GM19395 (cell line): Measurements from ENCODE around the gene RUFY4.
A peak's percentile ranks its signal among the peaks of the same experiment; 100 is the strongest.
"Not testable (repeated sequence)": the region's sequence is repeated elsewhere in the genome, so short reads cannot be mapped to it uniquely, and the experiment has no call there.

ENCODE experiments used
- ATAC-seq: cut with Tn5 transposase; IDR thresholded peaks from one replicate; pipeline ENCODE4 v1.9.1; 2021; ENCODE audit warnings: mild to moderate bottlenecking, moderate library complexity; ENCODE audit not compliant: unreplicated experiment

Gene RUFY4

DNA sequence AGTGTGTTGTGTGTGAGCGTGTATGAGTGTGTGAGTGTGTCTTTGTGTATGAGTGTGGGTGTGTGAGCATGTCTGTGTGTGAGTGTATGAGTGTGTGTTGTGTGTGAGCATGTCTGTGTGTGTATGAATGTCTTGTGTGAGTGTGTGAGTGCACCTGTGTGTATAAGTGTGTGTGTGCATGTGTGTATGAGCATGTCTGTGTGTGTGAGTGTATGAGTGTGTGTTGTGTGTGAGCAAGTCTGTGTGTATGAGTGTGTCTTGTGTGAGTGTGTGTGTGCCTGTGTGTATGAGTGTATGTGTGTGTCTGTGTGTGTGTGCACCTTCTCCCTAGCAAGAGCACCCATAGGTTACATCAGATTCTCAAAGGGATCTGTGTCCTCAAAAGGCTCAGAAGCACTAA, 37.8 kb upstream of the RUFY4 start:
- no peak for ATAC-seq

DNA sequence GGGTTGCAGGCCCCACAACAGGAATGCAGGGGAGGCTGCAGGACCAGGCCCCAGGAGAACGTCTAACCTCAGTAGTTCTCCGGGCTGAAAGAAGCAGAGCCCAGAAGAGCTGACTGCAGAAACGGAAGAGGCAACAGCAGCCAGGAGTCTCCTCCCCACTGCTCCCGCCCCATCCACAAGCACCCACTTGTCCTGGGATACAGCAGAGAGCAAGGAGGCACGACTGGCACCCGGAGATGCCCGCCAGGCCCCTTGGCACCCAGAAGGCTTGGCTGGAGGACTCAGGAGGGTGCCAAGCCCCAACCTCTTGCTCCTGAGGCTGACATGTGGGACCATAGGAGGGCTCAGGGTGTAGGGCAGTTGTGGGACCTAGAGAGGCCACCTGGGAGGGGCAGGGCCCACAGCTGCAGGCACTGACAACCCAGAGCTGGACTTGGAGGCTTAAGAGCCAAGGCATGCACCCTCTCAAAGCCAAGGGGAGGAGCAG, 37.2 kb upstream of the RUFY4 start:
- no peak for ATAC-seq

DNA sequence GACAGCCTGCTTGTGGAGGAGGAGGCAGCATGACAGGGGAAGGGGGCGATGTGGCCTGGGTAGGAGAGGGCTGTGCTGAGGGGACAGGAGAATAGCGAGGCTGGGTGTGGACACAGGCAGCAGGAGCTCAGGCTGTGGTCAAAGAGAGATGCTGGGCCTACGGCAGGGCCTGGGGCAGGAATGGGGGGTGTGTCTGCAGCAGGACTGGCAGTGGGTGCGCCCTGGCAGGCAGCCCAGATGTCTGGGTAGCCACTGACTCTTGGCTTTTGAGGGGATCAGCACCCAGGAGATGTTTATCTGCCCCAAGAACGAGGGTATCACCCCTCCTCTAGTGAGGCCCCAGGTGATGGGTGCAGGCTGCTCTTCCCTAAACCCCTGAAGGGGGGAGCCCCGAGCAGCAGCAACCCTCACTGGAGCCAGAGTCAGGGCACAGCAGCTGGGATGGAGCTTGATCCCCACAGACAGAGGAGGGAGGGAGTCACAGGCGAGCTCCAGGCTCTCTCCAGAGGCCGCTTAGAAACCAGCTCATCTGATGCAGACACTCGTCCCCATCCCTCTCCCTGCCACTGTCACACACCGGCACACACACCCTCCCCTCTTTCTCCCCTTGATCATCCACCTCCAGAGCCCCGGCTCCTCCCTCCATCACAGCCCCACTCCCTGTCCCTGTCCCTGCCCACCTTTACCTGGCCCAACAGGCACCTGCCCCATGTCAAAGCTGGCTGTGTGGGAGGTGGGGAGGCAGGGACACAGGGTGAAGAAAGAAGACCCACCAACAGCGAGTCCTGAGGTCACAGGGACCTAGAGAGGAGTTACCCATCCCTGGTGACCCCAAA, 36.5 kb upstream of the RUFY4 start:
- ATAC-seq, result no peak

DNA sequence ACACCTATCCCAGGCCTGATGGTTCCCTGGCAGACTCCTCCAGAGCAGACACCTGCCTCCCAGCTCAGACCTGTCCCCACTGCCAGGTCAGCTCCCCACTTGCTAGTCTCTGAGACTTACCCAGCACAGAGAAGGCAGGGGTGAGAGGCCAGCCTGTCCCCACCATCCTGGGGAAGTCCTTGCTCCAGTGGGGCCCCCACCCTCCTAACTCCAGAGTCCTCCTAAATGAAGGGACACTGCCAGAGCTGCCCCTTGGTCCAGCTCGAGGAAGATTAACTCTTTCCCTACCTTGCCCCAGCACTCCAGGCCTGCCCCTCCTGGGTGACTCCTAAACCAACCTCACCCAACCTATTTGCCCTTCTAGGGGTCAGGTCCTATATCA, 35.9 kb upstream of the RUFY4 start:
- no peak for ATAC-seq

DNA sequence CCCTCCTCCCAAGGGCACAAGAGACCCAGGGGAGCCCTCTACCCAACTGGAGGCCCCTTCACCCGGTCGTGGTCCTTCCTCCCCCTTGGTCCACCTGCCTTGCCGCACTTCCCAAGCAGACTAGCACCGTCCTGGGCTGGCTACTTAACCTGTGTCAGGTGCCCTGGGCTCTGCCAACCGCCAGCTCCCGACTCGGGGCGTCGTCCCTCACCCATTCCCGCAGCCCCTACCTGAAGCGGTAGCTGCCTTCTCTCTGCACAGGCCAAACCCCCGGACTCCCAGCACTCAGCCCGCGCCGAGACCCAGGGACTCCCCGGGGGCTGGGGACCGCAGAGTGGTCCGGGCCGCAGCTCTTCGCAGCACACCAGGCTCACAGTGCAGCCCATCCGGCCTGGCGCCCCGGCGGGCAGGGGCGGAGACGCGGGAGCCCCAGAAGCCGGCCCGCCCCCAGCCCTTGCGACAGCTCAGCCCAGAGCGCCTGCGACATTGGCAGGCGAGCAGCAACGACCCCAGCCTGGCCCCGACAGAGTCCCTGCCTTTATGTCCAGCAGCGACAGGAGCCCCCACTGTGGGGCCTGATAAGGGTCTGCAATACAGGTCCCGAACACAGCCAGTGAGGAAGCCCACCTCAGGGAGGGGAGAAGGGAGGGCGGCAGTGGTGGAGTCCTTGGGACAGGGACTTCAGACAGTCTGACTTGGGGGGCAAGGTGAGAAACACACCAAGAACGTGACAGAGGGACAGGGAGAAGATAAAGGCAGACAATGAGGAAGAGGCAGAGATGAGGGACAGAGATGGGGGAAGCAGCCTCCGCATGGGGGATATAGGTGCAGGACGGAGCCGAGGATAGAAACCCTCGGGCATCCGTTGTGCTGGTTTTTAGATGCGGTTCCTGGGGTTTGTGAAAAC, 35.2 kb upstream of the RUFY4 start:
- ATAC-seq, result peak; percentile 5

DNA sequence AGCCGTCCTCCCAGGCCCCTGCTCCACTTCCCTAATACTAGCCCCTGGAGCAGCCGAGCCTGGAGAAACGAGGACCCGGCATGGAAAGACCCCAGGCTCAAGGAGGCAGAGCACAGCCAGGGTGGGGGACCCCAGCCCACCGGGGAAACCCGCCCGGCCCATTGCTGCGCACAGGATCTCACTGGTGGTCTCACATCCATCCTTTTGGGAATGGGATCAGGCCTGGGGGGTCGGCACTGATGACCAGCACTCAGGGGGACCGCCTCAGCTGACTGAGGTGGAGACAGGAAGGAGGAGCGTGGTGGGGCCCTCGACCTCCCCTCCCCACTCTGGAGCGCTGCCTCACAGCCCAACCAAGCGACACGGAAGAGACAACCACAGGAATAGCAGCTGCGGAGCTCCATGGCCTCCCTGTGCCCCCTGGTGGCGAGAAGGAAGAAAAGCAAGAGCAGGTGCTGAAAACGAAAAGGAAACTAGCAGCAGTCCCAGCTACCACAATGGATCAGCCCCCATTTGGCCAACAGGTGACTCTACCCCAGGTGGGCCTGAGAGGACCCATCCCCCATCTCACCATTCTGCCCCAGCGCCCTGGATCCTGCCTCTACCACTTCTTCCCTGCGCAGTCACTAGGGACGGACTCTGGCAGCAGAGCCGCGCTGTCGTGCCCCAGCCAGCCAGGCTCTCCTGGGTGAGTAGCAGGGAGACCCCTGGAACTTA, 34.4 kb upstream of the RUFY4 start:
- peak; percentile 85 for ATAC-seq

DNA sequence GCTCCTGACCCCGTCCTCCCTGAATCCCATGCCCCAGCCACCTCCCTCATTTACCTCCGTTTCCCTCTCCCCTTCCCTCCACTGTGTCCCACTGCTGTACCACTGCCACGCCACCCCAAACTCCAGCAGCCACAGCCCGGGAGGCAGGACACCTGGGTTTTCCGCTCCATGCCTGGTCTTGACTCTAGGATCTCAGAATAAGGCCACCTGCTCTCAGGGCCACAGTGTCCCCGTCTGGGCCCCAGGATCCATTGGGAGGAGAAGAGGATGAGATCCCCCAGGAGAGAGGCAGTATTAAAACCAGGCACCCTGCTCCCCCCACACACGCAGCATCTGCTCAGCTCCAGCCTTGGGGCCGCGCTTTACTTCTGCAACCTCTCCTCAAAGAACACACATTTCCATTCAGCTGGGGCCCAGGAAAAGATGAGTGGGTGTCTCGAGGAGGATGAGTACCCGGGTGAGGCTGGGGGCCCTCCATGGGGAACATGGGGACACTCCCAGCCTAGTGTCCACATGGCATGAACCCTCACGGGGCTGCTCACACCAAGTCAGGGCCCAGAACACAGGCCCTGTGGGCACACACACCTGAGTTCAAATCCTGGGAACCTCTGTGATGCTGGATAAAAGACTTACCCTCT, 33.5 kb upstream of the RUFY4 start:
- no peak for ATAC-seq

DNA sequence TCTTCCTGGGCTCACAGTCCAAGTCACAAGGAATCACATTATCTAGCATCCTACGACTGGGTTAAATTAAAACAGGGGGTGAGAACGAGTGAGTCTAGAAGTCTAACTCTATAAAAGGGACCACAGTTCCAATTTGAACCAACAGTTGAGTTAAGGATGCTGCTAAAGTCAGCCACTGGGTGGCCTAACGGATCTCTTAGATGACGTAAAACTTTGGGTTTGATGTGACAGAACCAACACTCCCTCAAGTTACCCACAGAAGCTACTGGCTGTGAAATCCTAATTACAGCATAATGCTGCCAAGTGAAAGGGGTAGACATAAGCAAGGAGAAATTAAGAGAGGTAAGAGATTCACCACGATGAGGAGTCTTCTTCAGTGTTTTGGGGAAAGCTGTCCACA, 32.7 kb upstream of the RUFY4 start:
- no peak for ATAC-seq

DNA sequence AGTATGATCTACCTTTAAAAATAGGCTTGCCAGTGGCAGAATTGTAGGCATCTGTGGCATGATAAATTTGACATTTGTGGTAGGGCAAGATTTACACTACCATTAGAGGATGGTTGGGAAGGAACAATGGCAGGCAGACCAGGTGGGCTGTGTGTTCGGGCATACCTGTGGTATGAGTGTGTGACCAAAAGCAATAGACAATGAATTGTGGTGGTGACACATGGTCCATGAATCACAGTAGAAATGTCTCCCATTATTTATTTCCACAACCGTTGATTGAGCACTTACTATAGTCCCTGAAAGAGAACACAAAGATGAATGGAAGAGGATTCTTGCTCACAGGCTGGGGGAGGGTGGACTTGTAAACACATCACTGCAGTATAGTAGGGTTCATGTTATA, 29.9 kb upstream of the RUFY4 start:
- ATAC-seq, result no peak

DNA sequence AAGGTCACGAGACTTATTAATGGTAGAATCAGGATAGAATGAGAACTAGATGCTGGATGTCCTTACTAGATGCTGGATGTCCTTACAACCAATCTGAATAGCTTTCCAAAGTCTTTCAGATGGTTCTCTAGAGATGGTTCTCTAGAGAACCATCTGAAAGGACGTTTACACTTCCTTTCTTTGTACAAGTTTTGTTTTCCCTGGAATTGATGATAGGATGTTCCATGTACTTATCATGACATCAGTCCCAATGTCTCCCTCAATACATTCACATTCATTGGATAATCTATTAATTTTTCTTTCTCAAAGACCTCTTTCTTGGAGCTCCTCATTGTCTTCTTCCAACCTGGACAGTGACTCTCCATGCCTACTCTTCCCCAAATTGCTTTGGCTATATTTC, 28.2 kb upstream of the RUFY4 start:
- no peak for ATAC-seq

DNA sequence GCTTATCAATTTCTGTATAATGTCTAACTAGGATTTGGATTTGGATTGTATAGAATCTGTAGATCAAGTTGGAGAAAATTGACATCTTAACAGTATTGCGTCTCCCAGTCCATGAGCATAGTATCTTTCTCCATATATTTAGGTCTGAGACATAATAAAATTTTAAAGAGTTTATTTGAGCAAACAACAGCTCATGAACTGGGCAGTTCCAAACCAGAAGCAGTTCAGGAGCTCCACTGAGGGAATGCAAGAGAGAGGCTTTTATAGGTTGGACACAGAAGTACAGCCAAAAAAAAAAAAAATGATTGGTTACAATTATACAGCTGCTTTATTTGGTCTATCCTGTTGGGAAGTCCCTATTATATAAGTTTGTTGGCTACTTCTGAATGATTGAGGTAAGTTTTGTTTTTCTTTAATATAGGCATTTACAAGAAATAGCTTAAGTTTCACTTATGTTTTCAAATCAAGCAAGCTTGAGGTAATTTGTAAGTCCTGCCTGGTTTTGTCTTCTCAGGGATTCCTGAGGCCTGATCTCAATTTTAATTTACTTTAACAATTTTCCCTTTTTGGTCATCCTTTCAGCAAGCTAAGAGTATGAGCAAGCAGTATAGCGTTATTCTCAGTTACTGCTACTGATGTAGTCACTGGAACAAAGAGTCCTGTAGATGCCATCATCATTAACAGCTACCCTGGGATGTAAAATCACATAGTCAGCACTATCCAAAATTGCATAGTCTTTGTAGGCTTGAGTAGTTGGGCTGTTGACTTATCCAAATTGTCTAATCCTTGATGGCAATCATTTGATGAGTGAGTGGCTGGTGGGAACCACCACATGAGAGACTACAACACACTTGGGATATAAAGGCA, 27.5 kb upstream of the RUFY4 start:
- no peak for ATAC-seq

DNA sequence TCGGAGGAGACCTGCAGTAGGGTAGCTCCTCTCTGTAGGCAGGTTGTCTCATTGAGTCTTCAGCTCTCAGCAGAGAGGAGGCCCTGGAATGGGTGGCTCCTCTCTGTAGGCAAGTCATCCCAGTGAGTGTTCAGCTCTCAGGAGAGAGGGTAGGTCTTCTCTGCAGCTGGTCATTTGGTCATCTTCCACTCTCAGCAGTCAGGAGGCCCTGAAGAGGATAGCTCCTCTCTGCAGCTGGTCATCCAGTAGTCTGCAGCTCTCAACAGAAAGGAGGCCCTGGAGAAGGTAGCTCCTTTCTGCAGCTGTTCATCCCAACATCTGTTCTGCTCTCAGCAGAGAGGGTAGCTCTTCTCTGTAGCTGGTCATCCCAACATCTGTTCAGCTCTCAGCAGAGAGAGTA, 26.0 kb upstream of the RUFY4 start:
- no peak for ATAC-seq

DNA sequence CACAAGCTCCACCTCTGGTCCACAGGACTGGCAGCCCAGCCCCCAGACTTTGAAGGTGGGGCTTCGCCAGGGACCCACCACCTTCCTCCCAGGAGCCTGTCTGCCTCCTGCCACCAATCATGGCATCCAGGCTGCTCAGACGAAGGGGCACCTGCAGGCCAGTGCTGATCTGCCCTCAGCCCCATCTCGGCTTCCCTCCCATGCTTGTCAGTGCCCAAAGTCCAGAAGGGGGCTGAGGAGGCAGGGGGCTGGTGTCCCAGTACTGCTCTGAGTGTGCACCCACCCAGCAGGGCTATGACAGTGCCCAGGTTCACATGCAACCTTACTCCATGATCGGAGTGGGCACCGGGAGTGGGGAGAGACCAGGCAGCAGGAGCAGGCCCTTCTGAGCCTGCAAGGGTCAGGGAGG, 25.3 kb upstream of the RUFY4 start:
- no peak for ATAC-seq

DNA sequence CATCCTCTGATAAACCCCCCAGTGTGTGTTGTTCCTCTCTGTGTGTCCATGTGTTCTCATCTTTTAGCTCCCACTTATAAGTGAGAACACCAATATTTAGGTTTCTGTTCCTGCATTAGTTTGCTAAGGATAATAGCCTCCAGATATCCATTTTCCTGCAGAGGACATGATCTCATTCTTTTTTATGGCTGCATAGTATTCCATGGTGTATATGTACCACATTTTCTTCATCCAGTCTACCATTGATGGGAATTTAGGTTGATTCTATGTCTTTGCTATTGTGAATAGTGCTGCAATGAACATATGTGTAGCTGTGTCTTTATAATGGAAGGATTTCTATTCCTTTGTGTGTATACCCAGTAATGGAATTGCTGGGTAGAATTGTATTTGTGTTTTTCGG, 24.5 kb upstream of the RUFY4 start:
- not testable (repeated sequence) for ATAC-seq

DNA sequence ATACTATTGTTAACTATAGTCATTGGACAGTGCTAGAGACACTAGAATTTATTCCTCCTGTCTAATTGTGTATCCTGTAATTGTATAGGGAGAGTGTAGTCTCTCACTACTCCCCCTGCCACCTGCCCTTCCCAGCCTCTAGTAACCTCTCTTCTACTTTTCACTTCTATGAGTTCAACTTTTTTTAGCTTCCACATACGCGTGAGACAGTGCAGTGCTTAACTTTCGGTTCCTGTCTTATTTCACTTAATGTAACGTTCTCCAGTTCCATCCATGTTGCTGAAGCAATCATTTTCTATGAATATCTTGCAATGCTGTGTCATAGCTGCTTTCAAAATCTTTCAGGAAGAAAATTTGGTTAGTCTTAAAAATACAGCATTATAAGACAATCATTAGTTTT, 22.8 kb upstream of the RUFY4 start:
- peak; percentile 96 for ATAC-seq

DNA sequence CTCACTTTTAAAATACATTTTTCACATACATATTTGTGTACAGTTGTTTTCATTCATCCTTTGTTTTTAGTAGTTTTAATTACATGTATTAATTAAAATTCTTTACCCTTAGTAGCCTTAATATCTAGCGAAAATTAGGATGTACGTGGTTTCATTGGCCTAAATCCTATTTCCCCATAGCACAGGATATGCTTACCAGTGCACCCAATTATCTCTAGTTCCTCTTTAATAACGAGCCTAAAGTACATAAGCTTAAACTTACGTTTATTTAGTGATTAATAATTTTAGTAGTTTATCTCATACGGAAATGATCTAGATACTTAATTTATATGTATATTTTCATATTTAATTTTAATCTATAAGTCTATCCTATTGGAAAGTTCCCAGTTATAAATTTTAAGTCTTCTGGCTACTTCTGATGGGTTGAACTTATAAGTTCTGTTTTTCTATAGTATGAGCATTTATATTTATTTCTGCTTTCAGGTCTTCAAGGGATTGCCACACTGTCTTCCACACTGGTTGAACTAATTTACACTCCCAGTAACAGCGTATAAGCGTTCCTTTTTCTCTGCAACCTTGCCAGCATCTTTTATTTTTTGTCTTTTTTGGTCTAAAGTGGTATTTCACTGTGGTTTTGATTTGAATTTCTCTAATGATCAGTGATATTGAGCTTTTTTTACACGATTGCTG, 21.4 kb upstream of the RUFY4 start:
- no peak for ATAC-seq

DNA sequence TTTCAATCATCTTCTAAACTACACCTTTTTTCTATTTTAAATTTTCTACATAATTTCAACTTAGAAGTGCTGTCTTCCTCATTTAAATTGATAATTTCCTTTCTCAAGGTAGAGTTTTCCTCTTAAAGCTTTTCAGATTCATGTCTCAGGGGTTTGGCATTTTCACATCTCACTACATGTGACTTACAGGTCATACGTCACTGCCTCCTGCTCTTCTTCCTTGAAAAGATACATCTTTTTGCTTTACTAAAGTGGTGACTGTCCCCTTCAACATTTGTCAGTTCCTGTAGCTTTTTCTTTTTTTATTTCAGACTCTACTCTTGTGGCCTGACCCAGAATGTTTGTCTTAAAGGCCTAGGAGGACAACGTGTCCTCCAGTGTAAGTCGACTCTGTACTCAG, 17.1 kb upstream of the RUFY4 start:
- ATAC-seq, result no peak

DNA sequence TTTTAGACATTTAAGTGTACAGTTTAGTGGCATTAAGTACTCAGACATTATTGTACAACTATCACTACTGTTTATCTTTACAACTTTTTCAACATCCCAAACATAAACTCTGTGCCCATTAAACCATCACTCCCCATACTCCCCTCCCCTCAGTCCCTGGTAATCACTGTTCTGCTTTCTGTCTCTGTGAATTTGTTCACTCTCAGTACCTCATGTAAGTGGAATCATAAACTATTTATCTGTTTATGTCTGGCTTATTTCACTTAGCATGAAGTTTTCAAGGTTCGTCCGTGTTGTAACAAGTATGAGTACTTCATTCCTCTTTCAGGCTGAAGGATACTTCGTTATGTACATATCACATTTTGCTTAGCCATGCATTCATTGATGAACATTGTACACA, 9.8 kb upstream of the RUFY4 start:
- ATAC-seq, result no peak

DNA sequence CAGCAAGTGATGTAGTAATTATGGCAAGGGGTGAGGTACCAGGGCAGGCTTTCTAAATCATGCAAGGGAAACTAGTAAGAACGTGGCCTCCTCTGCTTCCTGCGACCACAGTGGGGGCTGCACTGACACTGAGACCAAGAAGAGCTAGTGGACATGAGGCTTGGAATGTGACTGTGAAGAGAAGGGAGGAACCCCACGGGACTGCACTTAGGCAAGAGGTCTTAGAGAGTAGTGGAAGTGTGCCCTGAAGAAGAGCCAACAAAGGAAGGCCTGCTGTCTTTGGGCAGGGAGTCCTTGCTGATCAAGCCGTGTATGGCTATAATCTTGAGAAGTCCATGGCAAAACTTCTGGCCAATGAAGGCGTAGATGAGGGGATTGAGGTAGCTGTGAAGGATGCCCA, 8.9 kb upstream of the RUFY4 start:
- ATAC-seq, result no peak
